Smooth muscle cell (in vitro differentiated cells): ENCODE results near the gene ATP2A3. TPM values are rescaled to one million over a fixed set of nuclear protein-coding genes. Genes with fewer than 3 reads are reported as not detected.

ENCODE experiments used
- DNase-seq: peaks from one replicate; lab custom pipeline; 2025; ENCODE audit not compliant: unreplicated experiment; lab: John Stamatoyannopoulos, UW
- H2AFZ ChIP-seq: fragments of 200-600 bp; sonication (generic); 2 replicates; pipeline ENCODE4 v1.6.0; 2016; ENCODE audit warnings: antibody characterized with exemption, low read depth, mild to moderate bottlenecking
- H3F3A ChIP-seq: fragments of 200-600 bp; sonication (generic); 2 replicates; pipeline ENCODE4 v1.6.0; 2017; ENCODE audit warnings: antibody characterized with exemption, low read depth
- H3K27ac ChIP-seq: fragments of 200-600 bp; sonication (generic); 2 replicates; pipeline ENCODE4 v1.5.1; 2016; ENCODE audit warnings: low read depth, mild to moderate bottlenecking
- H3K27me3 ChIP-seq: fragments of 200-600 bp; sonication (generic); 2 replicates; pipeline ENCODE4 v1.6.1; 2016; ENCODE audit warnings: low read depth, mild to moderate bottlenecking
- H3K36me3 ChIP-seq: fragments of 200-600 bp; sonication (generic); 2 replicates; pipeline ENCODE4 v1.5.1; 2016; ENCODE audit warnings: low read depth
- H3K4me1 ChIP-seq: fragments of 200-600 bp; sonication (generic); 2 replicates; pipeline ENCODE4 v1.5.1; 2016; ENCODE audit warnings: low read depth
- H3K4me2 ChIP-seq: fragments of 200-600 bp; sonication (generic); 2 replicates; pipeline ENCODE4 v1.6.0; 2016; ENCODE audit warnings: mild to moderate bottlenecking
- H3K4me3 ChIP-seq: fragments of 200-600 bp; sonication (generic); 2 replicates; pipeline ENCODE4 v1.5.1; 2016; ENCODE audit warnings: mild to moderate bottlenecking
- H3K79me2 ChIP-seq: fragments of 200-600 bp; sonication (generic); 2 replicates; pipeline ENCODE4 v1.6.0; 2016; ENCODE audit warnings: low read depth, mild to moderate bottlenecking
- H3K9ac ChIP-seq: fragments of 200-600 bp; sonication (generic); 2 replicates; pipeline ENCODE4 v1.6.0; 2016; ENCODE audit warnings: low read depth
- H3K9me3 ChIP-seq: fragments of 200-600 bp; sonication (generic); replicated peaks from 2 replicates; pipeline ENCODE4 v1.5.1; 2016; ENCODE audit warnings: low read depth
- H4K20me1 ChIP-seq: fragments of 200-600 bp; sonication (generic); 2 replicates; pipeline ENCODE4 v1.6.0; 2016; ENCODE audit warnings: low read depth
- WGBS: methylation state at CpG from one replicate; pipeline ENCODE4 v1.1.7; 2016; ENCODE audit warnings: low lambda C conversion rate; 5-methylcytosine and 5-hydroxymethylcytosine counted together
- polyA plus RNA-seq: library from polyadenylated mRNA; unstranded; fragments of >200 nt; fragmentation: Nextera tagmentation; extraction: Ambion mirVana; gene quantifications from 2 replicates; pipeline ENCODE4 v1.2.1, GENCODE V29; 2016
- total RNA-seq: library from RNA; depleted of rRNA; stranded (reverse); fragments of >200 nt; gene quantifications from 2 replicates; pipeline ENCODE4 v1.2.3, GENCODE V29; 2014
- TF ChIP-seq, protein P1 (sequence below): fragments of 200-600 bp; sonication (generic); IDR thresholded peaks from 2 replicates; pipeline ENCODE4 v1.5.1; 2017; ENCODE audit warnings: borderline replicate concordance, mild to moderate bottlenecking, antibody characterized with exemption; ENCODE audit not compliant: insufficient read depth, poor library complexity, severe bottlenecking

ATP2A3 gene
- total and polyA plus RNA-seq, 2 experiments from 2014 or later = 4.2 to 7.8 TPM

DNA sequence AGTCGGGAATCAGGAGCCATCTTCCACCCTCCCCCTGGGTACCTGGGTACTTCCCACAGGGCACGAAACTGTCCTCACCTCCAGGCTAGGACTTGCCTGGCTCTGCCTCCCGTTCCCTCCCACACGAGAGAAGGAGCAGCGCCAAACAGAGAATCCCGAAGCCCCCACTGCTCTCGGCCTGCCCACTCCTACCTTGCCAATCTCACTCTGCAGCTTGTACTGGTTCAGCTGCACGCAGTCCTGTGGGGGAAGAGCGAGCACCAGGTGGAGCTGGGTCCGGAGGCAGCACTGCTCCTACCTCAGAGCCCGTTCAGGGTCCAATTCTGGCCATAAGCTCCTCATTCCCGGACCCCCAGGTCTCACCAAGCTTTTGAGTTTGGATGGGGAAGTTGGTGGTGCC lies 80.0 kb downstream of the ATP2A3 start:
- Histone ChIP-seq H3K4me2 (no peak overlapping the region), H3K4me1 (peaks cover 19% of the 10 kb centered on the region), H3K27me3 (no peaks in the 10 kb centered on the region), H3K79me2 (peaks cover 8% of the 10 kb centered on the region), H3K9me3 (no peaks in the 10 kb centered on the region), H3K36me3 (no peaks in the 10 kb centered on the region), H3K4me3 (no peak overlapping the region), H3F3A (peaks cover 26% of the 10 kb centered on the region), H3K27ac (no peak overlapping the region), H2AFZ (no peak overlapping the region), H4K20me1 (no peaks in the 10 kb centered on the region), H3K9ac (no peak overlapping the region)
- DNase-seq = no peak
- TF ChIP-seq, protein P1, sequence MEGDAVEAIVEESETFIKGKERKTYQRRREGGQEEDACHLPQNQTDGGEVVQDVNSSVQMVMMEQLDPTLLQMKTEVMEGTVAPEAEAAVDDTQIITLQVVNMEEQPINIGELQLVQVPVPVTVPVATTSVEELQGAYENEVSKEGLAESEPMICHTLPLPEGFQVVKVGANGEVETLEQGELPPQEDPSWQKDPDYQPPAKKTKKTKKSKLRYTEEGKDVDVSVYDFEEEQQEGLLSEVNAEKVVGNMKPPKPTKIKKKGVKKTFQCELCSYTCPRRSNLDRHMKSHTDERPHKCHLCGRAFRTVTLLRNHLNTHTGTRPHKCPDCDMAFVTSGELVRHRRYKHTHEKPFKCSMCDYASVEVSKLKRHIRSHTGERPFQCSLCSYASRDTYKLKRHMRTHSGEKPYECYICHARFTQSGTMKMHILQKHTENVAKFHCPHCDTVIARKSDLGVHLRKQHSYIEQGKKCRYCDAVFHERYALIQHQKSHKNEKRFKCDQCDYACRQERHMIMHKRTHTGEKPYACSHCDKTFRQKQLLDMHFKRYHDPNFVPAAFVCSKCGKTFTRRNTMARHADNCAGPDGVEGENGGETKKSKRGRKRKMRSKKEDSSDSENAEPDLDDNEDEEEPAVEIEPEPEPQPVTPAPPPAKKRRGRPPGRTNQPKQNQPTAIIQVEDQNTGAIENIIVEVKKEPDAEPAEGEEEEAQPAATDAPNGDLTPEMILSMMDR = no peak
- WGBS = 94% methylated on average over 12 of the region's 12 CpGs

DNA sequence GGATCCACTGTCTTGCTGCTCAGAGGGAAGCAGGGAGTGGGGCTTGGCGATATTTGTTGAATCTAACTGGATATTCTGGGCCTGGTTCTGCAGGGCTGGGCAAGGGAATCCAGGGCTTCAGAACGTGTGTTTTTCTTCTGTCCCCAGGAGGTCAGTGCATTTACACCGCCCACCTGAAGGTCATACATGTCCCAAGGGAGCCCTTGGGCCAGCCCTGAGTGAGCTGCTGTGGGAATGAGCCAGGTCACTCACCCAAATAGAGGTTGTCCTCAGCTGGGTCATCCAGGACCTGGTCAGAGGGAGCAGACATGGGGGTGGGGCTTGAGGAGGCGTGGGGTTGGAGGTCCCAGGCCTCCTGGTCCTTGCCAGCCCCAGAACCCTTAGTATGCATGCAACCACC lies 82.0 kb downstream of the ATP2A3 start:
- Histone ChIP-seq H3K4me1 (peaks cover 14% of the 10 kb centered on the region), H2AFZ (no peak overlapping the region), H3K36me3 (no peaks in the 10 kb centered on the region), H3K27me3 (no peaks in the 10 kb centered on the region), H3F3A (peaks cover 18% of the 10 kb centered on the region), H3K79me2 (peaks cover 8% of the 10 kb centered on the region), H3K4me3 (no peak overlapping the region), H3K9ac (no peak overlapping the region), H3K27ac (no peak overlapping the region), H3K4me2 (no peak overlapping the region), H4K20me1 (peaks cover 16% of the 10 kb centered on the region), H3K9me3 (no peaks in the 10 kb centered on the region)
- WGBS = 88% methylated on average over 3 of the region's 4 CpGs
- DNase-seq = no peak
- TF ChIP-seq, protein P1 = no peak

DNA sequence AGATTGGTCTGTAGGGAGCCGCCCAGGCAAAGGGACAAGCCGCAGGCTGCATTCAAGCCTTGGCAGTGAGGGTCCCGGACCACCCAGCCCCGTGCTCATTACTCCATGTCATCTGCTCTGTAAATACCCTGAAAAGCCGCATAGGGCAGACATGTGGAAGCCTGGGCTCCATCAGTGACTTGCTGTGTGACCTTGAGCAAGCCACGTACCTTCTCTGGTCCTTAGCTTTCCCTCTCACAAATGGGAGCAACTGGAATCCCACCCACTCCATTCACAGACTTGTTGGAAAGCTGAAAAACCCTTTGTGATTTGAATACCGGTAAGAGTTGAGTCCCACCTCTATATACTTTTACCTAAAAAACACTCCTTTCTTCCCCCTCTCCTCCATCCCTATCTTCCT lies 83.3 kb downstream of the ATP2A3 start:
- H3K4me2 ChIP-seq = no peak overlapping the region
- H3K27ac ChIP-seq = no peak overlapping the region
- no peak overlapping the region for H3K9ac ChIP-seq
- no peak overlapping the region for H2AFZ ChIP-seq
- H3K4me1 ChIP-seq = peaks cover 14% of the 10 kb centered on the region
- peaks cover 22% of the 10 kb centered on the region for H4K20me1 ChIP-seq
- 97% methylated on average over 7 of the region's 7 CpGs for WGBS
- H3K79me2 ChIP-seq = no peaks in the 10 kb centered on the region
- H3K36me3 ChIP-seq = no peaks in the 10 kb centered on the region
- no peak overlapping the region for H3K4me3 ChIP-seq
- no peaks in the 10 kb centered on the region for H3K9me3 ChIP-seq
- DNase-seq = no peak
- H3F3A ChIP-seq = peaks cover 18% of the 10 kb centered on the region
- H3K27me3 ChIP-seq = no peaks in the 10 kb centered on the region
- TF ChIP-seq, protein P1 = no peak
